Body of pancreas (tissue), 4 donors: Measurements from ENCODE around the gene CATSPER1.

Source experiments
- POLR2A ChIP-seq, 3 donors: fragments of 450-650 bp; IDR thresholded peaks; one replicate each; pipeline ENCODE4 v1.6.1; 2016; ENCODE audit warnings: antibody characterized with exemption in 3 of 3, mild to moderate bottlenecking in 2 of 3
- TF ChIP-seq, protein P1 (sequence below), 7 experiments: fragments of 450-650 bp in 4 of 7; fragments of 200-600 bp in 3 of 7; sonication (generic) in 3 of 7; IDR thresholded peaks; one replicate each; pipeline ENCODE4 v1.5.1; 2016 to 2019; ENCODE audit warnings: antibody characterized with exemption in 7 of 7

DNA sequence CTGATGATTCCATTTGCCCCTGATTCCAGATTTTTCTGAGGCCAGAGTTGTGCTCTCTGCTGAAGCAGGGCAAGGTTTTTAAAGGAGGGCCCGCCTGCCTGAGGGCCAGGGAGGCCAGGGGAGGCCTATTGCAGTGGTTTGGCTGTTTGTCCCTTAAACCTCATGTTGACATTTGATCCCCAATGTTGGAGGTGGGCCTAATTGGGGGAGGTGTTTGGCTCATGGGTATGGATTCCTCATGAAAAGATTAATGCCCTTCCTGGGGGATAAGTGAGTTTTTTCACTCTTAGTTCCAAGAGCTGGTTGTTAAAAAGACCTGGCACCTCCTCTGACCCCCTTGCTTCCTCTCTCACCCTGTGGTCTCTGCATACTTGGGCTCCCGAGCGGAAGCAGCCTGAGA, 13.5 kb upstream of the CATSPER1 start:
- TF ChIP-seq, protein P1, sequence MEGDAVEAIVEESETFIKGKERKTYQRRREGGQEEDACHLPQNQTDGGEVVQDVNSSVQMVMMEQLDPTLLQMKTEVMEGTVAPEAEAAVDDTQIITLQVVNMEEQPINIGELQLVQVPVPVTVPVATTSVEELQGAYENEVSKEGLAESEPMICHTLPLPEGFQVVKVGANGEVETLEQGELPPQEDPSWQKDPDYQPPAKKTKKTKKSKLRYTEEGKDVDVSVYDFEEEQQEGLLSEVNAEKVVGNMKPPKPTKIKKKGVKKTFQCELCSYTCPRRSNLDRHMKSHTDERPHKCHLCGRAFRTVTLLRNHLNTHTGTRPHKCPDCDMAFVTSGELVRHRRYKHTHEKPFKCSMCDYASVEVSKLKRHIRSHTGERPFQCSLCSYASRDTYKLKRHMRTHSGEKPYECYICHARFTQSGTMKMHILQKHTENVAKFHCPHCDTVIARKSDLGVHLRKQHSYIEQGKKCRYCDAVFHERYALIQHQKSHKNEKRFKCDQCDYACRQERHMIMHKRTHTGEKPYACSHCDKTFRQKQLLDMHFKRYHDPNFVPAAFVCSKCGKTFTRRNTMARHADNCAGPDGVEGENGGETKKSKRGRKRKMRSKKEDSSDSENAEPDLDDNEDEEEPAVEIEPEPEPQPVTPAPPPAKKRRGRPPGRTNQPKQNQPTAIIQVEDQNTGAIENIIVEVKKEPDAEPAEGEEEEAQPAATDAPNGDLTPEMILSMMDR (IDR thresholded peaks at IDR 0.05), result no peak
- TF ChIP-seq POLR2A (IDR thresholded peaks at IDR 0.05), result no peak
